ENCODE measurements around the gene INF2.

- no peak for TF ChIP-seq CTCF (conservative IDR thresholded peaks at IDR 0.05; ENCODE audit: low read depth, low read length)
- TF ChIP-seq EZH2 (IDR thresholded peaks at IDR 0.05; ENCODE audit: borderline replicate concordance, low read depth, low read length, poor library complexity, severe bottlenecking) = no peak
Observed at GRCh38 chr14:104690861-104691455, 1.5 kb downstream of the INF2 start.
